Activated naive CD8-positive, alpha-beta T cell treated with anti-CD3 and anti-CD28 coated beads, Interleukin-2, amount 10 ng/mL, durations not matched to agents 7 days and 5 days (primary cell): ENCODE results near the gene LOX. TPM values are rescaled to one million over a fixed set of nuclear protein-coding genes. Genes with fewer than 3 reads are reported as not detected.

Experiments used
- ATAC-seq: fragments of 150-1000 bp; cut with Tn5 transposase; one replicate; pipeline ENCODE4 v1.10.0; 2021; ENCODE audit warnings: low read depth, moderate library complexity
- POLR2A ChIA-PET: fragments of 350-600 bp; sonication (Branson Sonifier 250); formaldehyde crosslinking; loops from one replicate; lab custom pipeline; 2021; ENCODE audit warnings: antibody characterized with exemption; lab: Charles Lee
- DNase-seq: peaks from one replicate; pipeline ENCODE4 v3.0.0; 2021
- H3K27ac Mint-ChIP-seq: one replicate; pipeline ENCODE4 v1.8.0; 2022; ENCODE audit warnings: mild to moderate bottlenecking, mixed read lengths
- H3K27me3 Mint-ChIP-seq: one replicate; pipeline ENCODE4 v1.8.0; 2022; ENCODE audit warnings: mild to moderate bottlenecking, moderate library complexity, mixed read lengths
- H3K36me3 Mint-ChIP-seq: one replicate; pipeline ENCODE4 v1.8.0; 2021; ENCODE audit warnings: mild to moderate bottlenecking, mixed read lengths
- H3K4me1 Mint-ChIP-seq: one replicate; pipeline ENCODE4 v1.8.0; 2021; ENCODE audit warnings: mixed read lengths
- H3K4me3 Mint-ChIP-seq: one replicate; pipeline ENCODE4 v1.8.0; 2022; ENCODE audit warnings: mild to moderate bottlenecking, moderate library complexity, mixed read lengths
- H3K9me3 Mint-ChIP-seq: one replicate; pipeline ENCODE4 v1.8.0; 2021; ENCODE audit warnings: mixed read lengths
- total RNA-seq, 2 experiments: library from RNA; stranded (reverse); gene quantifications; one replicate each; pipeline ENCODE4 v1.2.3, GENCODE V29; 2021

Gene LOX, protein sequence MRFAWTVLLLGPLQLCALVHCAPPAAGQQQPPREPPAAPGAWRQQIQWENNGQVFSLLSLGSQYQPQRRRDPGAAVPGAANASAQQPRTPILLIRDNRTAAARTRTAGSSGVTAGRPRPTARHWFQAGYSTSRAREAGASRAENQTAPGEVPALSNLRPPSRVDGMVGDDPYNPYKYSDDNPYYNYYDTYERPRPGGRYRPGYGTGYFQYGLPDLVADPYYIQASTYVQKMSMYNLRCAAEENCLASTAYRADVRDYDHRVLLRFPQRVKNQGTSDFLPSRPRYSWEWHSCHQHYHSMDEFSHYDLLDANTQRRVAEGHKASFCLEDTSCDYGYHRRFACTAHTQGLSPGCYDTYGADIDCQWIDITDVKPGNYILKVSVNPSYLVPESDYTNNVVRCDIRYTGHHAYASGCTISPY
- not detected for total RNA-seq

DNA sequence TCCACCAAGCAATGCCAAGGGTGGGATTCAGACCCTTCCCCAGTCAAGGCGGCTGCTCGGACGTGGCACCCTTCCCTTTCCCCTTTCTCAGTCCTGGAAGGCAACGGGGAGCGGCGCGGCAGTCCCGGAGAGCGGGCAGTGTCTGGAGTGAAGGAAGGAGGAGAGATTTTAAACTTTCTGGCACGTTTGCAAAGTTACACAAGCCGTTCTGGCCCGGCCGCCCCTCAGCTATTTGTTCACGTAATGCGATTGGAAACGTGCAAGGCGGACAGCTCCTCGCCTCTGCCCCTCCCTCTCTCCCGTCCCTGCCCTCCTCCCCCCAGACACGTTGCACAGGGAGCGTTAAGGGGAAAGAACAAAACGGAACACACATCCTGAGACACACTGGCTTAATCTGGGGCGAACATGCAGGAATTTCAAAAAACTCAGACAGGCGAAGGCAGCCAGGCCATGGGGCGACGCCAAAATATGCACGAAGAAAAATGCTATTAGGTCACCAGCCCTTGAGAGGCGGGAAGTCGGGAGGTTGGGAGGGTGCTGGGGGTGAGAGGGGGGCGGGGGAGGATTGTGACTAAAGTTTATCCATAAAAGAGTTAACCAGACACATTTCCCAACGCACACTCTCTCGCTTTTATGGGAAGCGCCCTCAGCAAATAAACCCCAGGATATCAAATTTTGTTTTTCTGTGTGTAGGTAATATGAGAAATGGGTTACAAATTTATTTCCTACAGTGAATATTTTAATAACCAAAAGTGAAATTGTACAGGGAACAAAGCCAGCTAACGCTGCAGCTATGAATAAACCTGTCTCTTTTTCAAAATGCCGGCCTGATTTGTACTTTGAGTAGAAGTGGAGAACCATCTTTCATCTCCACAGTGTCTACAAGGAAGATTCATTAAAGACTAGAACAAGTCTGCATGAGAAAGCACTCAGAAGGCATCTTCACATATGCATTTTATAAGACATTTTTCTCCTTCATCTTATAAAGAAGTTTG is at the start of gene LOX:
Gene LOX, minus strand, starts transcription at position 144 of the 995 bp plus-strand sequence. CDS start 274 bp downstream, outside the sequence.
- POLR2A ChIA-PET: no interaction called here
- ATAC-seq (no peak), DNase-seq (no peak)
- no peaks in the 10 kb centered on the region for H3K36me3 Mint-ChIP-seq
- H3K27ac Mint-ChIP-seq: no peak within 1 kb of the TSS
- peaks cover 14% of the 10 kb centered on the region for H3K4me1 Mint-ChIP-seq
- no peaks in the 10 kb centered on the region for H3K9me3 Mint-ChIP-seq
- H3K4me3 Mint-ChIP-seq: peak within 1 kb of the TSS; percentile 84
- H3K27me3 Mint-ChIP-seq: peaks cover 52% of the 10 kb centered on the region

DNA sequence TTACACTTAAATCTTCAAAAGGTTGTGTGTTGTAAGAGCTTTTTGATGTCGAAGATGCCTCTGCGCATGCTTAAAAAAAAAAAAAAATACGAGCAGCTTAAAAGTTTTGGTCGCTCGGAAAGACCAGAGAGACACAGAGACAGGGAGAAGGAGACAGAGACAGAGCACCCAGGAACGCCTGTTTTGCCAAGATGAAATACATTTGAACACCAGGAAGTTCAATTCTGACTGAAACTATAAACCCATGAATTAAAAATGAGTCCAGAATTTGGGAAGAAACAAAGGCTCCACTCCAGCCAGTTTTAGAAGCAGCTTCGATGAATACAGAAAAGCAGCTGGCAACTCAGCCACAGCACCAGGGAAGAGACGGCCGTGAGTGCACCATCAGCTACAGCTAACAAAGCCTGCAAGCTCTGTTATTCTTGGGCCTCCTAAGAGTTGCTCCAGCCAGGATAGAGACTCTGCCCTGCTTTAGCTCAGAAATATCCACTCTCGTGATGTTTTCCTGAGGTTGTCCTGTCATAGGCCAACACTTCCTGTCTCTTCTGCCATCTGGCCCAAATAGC is 48.8 kb upstream of the LOX start:
- H3K27ac Mint-ChIP-seq: no peak overlapping the region
- no peaks in the 10 kb centered on the region for H3K36me3 Mint-ChIP-seq
- no peak for ATAC-seq
- POLR2A ChIA-PET: no interaction called here
- H3K27me3 Mint-ChIP-seq: peaks cover 3% of the 10 kb centered on the region
- H3K4me3 Mint-ChIP-seq: no peak overlapping the region
- H3K9me3 Mint-ChIP-seq: no peaks in the 10 kb centered on the region
- H3K4me1 Mint-ChIP-seq: no peaks in the 10 kb centered on the region
- no peak for DNase-seq

DNA sequence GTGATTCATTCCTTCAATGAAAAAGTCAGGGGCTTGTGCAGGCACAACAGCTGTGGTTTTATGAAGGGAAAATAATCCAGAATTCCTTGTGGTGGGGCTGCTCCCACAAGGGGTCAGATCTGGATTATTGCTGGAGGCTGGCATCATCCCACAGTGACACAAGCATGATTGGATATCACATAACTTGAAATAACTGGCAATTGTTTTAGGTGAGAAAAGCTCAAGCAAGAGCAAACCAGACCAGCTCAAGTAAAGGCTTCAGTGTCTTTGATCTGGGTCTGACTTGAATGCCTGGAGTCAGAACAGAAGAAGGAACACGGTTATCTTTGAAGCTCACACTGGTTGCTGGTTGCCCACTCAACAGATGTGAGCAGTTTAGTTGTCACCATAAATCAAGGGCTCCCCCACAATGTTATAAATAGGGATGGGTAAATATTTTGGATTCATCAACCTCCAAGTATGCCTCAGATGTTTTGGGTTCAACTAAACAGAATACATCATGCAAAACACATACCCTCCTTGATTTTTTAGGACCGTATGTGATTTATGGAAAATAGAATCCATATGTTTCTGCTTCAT is 48.2 kb upstream of the LOX start:
- ATAC-seq: no peak
- POLR2A ChIA-PET: no interaction called here
- Mint-ChIP-seq H3K36me3 (no peaks in the 10 kb centered on the region), H3K9me3 (no peaks in the 10 kb centered on the region), H3K4me3 (no peak overlapping the region), H3K4me1 (no peaks in the 10 kb centered on the region), H3K27ac (no peak overlapping the region), H3K27me3 (peaks cover under 1% of the 10 kb centered on the region)
- no peak for DNase-seq

DNA sequence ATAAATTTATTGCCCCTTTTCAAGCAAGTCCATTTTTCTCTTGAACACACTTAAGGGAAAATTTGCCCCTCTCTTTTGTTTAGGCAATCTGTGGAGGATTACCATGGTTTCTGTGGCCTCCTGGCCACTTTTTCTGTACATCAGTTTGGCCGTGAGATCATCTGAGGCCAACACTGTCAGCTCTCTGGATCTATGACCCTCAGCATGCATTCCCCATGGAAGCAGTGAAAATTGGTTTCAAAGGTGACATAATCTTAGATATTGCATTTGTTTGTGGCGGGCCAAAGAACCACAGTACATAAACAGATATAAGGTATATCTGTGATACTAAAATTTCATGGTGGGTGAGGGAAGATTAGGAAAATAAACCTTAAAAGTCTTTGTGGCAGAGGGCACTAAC is 46.7 kb upstream of the LOX start:
- no peak overlapping the region for H3K27ac Mint-ChIP-seq
- H3K9me3 Mint-ChIP-seq: no peaks in the 10 kb centered on the region
- POLR2A ChIA-PET: no interaction called here
- H3K36me3 Mint-ChIP-seq: no peaks in the 10 kb centered on the region
- H3K4me1 Mint-ChIP-seq: no peaks in the 10 kb centered on the region
- ATAC-seq (no peak), DNase-seq (no peak)
- no peak overlapping the region for H3K4me3 Mint-ChIP-seq
- no peaks in the 10 kb centered on the region for H3K27me3 Mint-ChIP-seq

DNA sequence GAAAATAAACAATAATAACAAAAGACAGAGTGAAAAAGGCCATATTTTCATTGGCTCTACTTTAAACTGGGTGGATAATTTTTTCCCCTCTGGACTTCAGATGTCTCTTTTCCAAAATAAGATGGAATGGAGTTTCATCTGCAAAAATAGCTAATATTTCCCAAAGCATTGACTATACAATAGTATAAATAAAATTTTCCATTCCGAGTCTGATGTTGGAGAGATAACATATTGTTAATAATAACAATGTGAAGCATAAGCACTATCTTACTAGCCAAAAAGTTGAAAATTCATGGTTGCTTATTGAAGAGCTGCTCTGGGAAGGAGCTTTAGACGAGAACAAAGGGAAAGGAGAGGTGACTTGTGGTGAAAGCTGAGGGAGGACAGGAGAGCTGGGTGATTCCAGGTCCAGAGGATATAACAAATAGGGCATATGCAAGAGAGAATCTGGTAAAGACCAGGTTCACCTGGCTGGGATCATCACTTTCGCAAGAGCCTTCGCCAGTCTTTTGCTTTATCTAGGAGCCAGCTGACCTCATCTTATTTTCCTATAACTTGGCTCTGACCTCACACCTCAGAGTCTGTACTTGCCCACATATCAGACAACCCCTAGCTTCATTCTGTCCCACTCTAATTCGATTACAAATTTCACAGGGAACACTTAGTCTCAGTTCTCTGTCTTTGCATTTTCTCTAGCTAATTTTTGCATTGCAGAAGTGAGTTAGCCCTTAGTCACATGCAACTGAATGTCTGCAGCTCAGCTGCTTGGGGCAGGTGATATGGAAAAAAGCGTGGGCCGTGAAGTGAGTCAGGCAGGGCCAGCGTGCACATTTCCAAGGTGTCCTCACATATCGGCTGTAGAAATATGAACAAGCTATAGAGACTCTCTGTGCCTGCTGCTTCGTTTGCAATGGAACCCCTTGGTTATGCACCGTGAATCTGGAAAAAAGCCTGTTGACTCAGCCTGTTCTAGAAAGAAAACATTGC is 43.7 kb upstream of the LOX start:
- Mint-ChIP-seq H3K36me3 (no peaks in the 10 kb centered on the region), H3K27ac (no peak overlapping the region), H3K9me3 (no peaks in the 10 kb centered on the region), H3K4me3 (no peak overlapping the region), H3K4me1 (no peaks in the 10 kb centered on the region), H3K27me3 (no peaks in the 10 kb centered on the region)
- ATAC-seq (no peak), DNase-seq (no peak)
- POLR2A ChIA-PET: no interaction called here

DNA sequence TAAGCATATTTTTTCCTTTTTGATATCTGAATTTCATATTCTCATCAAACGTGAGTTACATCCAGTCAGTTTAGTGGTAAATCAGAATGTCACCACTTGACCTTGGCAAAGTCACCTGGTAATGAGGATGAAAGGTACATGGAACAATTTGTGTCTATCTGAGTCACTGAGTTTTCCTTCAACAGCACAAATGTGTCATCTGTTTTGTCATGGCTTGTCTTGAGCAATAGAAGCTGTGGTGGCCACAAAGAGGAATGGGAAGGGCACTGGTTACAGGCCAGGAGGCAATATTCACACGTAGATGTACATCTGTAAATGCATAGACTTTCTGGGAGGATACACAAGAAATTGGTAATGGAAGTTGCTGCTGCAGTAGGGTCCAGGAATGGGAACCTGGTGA is 42.9 kb upstream of the LOX start:
- Mint-ChIP-seq H3K27ac (no peak overlapping the region), H3K4me3 (no peak overlapping the region), H3K4me1 (no peaks in the 10 kb centered on the region), H3K36me3 (no peaks in the 10 kb centered on the region), H3K9me3 (no peaks in the 10 kb centered on the region), H3K27me3 (no peaks in the 10 kb centered on the region)
- no peak for DNase-seq
- POLR2A ChIA-PET: no interaction called here
- ATAC-seq: no peak

DNA sequence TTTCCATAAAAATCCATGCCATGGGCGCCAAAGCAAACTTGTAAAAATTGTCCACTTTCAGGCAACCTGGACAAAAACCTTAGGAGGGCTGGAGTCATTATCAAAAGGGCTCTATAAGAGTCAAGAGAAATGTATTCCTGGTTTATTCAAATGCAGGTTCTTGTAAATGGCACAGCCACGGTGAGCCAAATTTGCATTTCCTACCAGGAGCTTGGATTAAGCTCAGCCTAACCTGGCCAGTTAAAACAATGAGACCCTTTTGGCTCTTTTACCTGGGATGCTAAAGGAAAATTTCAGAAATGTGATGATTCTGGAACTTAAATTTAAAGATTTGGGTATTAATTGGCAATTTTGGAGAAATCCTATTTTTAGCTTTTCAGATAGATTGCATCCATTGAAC is 42.4 kb upstream of the LOX start:
- H3K27me3 Mint-ChIP-seq: no peaks in the 10 kb centered on the region
- no peak for DNase-seq
- H3K4me3 Mint-ChIP-seq: no peak overlapping the region
- no peak overlapping the region for H3K27ac Mint-ChIP-seq
- POLR2A ChIA-PET: no interaction called here
- H3K4me1 Mint-ChIP-seq: no peaks in the 10 kb centered on the region
- no peaks in the 10 kb centered on the region for H3K36me3 Mint-ChIP-seq
- H3K9me3 Mint-ChIP-seq: no peaks in the 10 kb centered on the region
- ATAC-seq: no peak

DNA sequence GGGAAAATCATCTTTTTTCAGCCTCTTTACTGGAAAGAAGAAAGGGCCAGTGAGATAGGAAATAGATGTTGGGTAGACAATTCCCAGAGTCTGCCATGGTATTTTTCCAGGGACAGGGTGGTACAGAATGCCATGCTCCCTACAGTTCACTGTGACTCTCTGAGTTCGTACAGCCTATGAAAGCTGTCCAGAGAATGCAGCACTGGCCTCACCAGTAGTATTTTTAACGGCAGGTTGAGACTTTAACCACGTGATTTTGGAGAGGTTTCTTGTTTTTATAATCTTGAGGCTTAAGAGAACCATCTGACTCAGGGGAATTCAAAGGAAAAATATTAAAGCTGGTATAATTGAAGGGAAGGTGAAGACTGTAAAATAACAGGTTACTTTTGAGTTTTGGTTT is 41.1 kb upstream of the LOX start:
- Mint-ChIP-seq H3K4me1 (no peaks in the 10 kb centered on the region), H3K27ac (no peak overlapping the region), H3K9me3 (no peaks in the 10 kb centered on the region), H3K36me3 (no peaks in the 10 kb centered on the region), H3K4me3 (no peak overlapping the region), H3K27me3 (no peaks in the 10 kb centered on the region)
- POLR2A ChIA-PET: no interaction called here
- ATAC-seq (no peak), DNase-seq (no peak)

DNA sequence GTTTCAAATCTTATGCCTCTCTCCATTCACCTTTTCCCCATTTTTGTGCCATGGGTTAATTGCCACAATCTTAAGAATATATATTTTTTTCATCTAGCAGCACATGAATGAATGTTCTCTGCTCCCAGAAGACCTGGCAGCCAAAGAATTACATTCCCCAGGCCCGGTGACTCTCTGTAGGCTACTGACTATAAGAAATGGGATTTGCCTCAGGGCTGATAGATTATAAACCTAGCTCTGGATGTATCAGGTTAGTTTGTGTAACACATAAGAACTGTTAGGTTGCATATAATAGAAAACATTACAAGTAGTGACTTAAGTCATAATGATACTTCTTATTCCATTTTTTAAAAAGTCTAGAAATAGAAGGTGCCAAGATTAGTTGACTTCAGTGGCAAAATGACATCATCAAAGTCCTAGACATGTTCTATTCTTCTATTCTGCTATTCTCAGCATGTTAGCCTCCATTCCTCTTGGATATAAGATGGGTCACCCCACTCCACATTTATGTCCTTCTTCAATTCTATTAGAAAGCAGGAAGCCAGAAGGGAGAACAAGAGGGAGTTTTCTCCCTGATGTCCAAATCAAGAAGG is 40.4 kb upstream of the LOX start:
- POLR2A ChIA-PET: no interaction called here
- Mint-ChIP-seq H3K27ac (no peak overlapping the region), H3K27me3 (no peaks in the 10 kb centered on the region), H3K9me3 (no peaks in the 10 kb centered on the region), H3K36me3 (no peaks in the 10 kb centered on the region), H3K4me1 (no peaks in the 10 kb centered on the region), H3K4me3 (no peak overlapping the region)
- DNase-seq: no peak
- no peak for ATAC-seq

DNA sequence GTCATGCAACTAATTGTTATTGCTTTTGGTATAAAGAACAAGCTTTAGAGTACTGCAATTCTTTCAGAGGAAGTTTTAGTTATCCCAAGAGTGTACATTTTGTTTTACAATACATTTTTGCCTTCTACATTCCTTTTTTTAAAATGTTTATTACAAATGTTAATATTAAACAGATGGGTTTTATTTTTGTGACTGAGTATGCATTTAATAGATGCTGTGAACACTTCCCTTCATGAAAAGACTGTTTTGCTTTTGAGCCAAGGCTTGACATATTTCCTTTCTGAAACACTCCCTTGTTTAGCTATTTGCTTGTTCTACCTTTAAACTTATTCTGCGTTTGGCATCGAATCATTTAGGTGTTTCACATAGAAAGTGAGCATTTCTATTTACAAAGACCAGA is 36.4 kb upstream of the LOX start:
- Mint-ChIP-seq H3K36me3 (no peaks in the 10 kb centered on the region), H3K9me3 (no peaks in the 10 kb centered on the region), H3K27me3 (peaks cover 2% of the 10 kb centered on the region), H3K4me1 (no peaks in the 10 kb centered on the region), H3K27ac (no peak overlapping the region), H3K4me3 (no peak overlapping the region)
- ATAC-seq: no peak
- no peak for DNase-seq
- POLR2A ChIA-PET: no interaction called here

DNA sequence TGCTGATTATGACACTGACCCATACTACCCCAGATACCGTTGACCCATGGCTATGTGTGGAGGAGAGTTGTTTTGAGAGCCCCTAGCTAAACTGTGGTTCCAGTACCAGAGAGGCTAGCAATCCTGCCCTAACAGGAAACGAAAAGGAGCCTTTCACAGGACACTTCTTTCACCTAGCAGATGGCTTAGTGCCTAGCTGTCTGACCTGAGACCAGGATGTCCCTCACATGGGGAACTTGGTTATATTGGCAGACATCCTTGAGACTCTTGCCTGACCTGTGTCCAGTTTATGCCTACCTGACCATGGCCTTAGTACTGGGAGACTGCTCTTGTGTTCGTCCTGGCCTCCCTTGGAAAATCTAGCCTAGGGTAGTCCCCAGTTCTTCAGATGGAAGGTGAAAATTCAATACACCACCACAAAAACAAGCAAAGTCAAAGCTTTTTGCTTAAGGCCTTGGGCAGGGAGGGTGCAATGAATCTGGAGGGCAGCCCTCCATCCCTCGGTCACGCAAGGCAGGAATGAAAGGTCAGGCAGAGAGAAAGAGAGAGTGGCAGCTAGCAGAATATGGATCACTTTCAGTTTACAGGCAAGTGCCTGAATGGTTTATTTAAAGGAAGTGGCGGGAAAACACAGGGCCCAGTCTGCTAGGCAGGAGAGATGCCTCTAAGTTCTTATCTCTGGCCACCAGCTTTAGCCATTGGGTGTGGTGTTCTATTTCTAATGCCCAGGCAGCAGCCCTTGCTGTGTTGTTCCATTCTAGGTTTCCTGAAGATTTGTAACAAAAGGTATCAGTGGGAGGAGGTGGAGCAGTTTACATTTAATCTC is 34.9 kb upstream of the LOX start:
- Mint-ChIP-seq H3K9me3 (no peaks in the 10 kb centered on the region), H3K4me1 (no peaks in the 10 kb centered on the region), H3K27ac (no peak overlapping the region), H3K4me3 (no peak overlapping the region), H3K36me3 (no peaks in the 10 kb centered on the region), H3K27me3 (peaks cover 5% of the 10 kb centered on the region)
- DNase-seq (no peak), ATAC-seq (no peak)
- POLR2A ChIA-PET: no interaction called here
